Kidney (tissue), 14 donors: Measurements from ENCODE around the gene ZNRF3. TPM values are rescaled to one million over a fixed set of nuclear protein-coding genes. Genes with fewer than 3 reads are reported as not detected.
"Not testable (repeated sequence)": the region's sequence is repeated elsewhere in the genome, so short reads cannot be mapped to it uniquely, and the experiment has no call there.

ENCODE experiments used
- DNase-seq, 5 donors: peaks; one replicate each; pipeline ENCODE4 v3.0.0-alpha.2; 2013 to 2020
- FAIRE-seq: peaks from 2 replicates; lab custom pipeline; 2012; peaks lifted over from hg19 to GRCh38; lab: Jason Lieb, UNC
- H3K27ac ChIP-seq, 2 donors: one replicate each; pipeline ENCODE4 v1.7.0; 2013; ENCODE audit warnings: low read depth in 2 of 2, low read length in 2 of 2, inconsistent platforms in 1 of 2
- H3K27me3 ChIP-seq: one replicate; pipeline ENCODE4 v1.7.1; 2013; ENCODE audit warnings: low read length, inconsistent platforms; ENCODE audit not compliant: control insufficient read depth, insufficient read depth
- H3K36me3 ChIP-seq, 3 donors: one replicate each; pipeline versions ENCODE4 v1.7.0 to v1.7.1; 2013; ENCODE audit warnings: low read length in 3 of 3, control low read depth in 1 of 3, inconsistent platforms in 1 of 3; ENCODE audit not compliant: insufficient read depth in 3 of 3, control insufficient read depth in 2 of 3
- H3K4me1 ChIP-seq, 3 donors: one replicate each; pipeline versions ENCODE4 v1.7.0 to v1.7.1; 2013; ENCODE audit warnings: low read length in 3 of 3, inconsistent platforms in 1 of 3, low read depth in 1 of 3; ENCODE audit not compliant: control insufficient read depth in 2 of 3, insufficient read depth in 2 of 3
- H3K4me3 ChIP-seq, 3 donors: one replicate each; pipeline versions ENCODE4 v1.7.0 to v1.8.1; 2013; ENCODE audit warnings: low read length in 3 of 3, control low read depth in 1 of 3, inconsistent platforms in 1 of 3
- H3K9ac ChIP-seq, 3 donors: one replicate each; pipeline versions ENCODE4 v1.7.0 to v1.7.1; 2013; ENCODE audit warnings: low read length in 3 of 3, control low read depth in 1 of 3, inconsistent platforms in 1 of 3
- H3K9me3 ChIP-seq, 3 donors: one replicate each; pipeline versions ENCODE4 v1.7.0 to v1.7.1; 2013; ENCODE audit warnings: low read length in 3 of 3, control low read depth in 1 of 3, inconsistent platforms in 1 of 3; ENCODE audit not compliant: control insufficient read depth in 2 of 3, insufficient read depth in 1 of 3
- CTCF ChIP-seq: IDR thresholded peaks from 3 replicates; pipeline ENCODE4 v1.5.1; 2012; ENCODE audit warnings: mild to moderate bottlenecking, moderate library complexity, borderline replicate concordance; ENCODE audit not compliant: insufficient read depth; ENCODE audit errors: extremely low read depth
- intact Hi-C: fragments of 100-400 bp; cut with DNase I; formaldehyde crosslinking; loops from one replicate; pipeline ENCODE4 v1.11.1; 2022
- polyA plus RNA-seq: library from polyadenylated mRNA; stranded (reverse); fragments of 350-450 nt; fragmentation: Illumina TruSeq; extraction: RNeasy Lipid Tissue Mini Kit (QIAGEN cat#74804); gene quantifications from one replicate; pipeline ENCODE4 v1.2.3, GENCODE V29; 2014; ENCODE audit warnings: low read depth, low replicate concordance; ENCODE audit not compliant: insufficient read depth
- total RNA-seq: library from RNA; stranded (reverse); fragmentation: NEBNext Ultra II Directional; extraction: Animal tissue kit (Norgen Biotek cat#: 25700); gene quantifications from one replicate; pipeline ENCODE4 v1.2.1, GENCODE V29; 2021
- donor health status: control.
- donor health status: control.
- donor health status: control.
- donor health status: control.
- donor health status: control.
- donor health status: DM: yes; HTN: yes; CAD: no.
- donor health status: Normal renal cell carcinoma (clear cell type).

The ZNRF3 gene
- total and polyA plus RNA-seq, 2 donors from 2014 or later, result 6.8 to 24.4 TPM

- Histone ChIP-seq H3K27ac (no peak overlapping the region), H3K36me3 (peaks cover 0 to 9% (median 1%) of the 10 kb centered on the region in 3 donors), H3K9ac (no peak overlapping the region), H3K4me3 (no peak overlapping the region), H3K4me1 (peaks cover 4 to 14% (median 11%) of the 10 kb centered on the region in 3 donors), H3K9me3 (no peaks in the 10 kb centered on the region), H3K27me3 (no peaks in the 10 kb centered on the region)
- DNase-seq (peak in 1 of 5 donors; percentile 46), FAIRE-seq (no peak)
- intact Hi-C loops, result no loop called here
- no peak for TF ChIP-seq CTCF
Measured at GRCh38 chr22:29039148-29039547, 155.8 kb downstream of the ZNRF3 start.

- DNase-seq, result not testable (repeated sequence)
Measured at GRCh38 chr22:29039684-29040083, 156.3 kb downstream of the ZNRF3 start.

GRCh38 chr22:29040385-29041275 lies 157.3 kb downstream of the ZNRF3 start:
- peaks cover 4 to 7% (median 6%) of the 10 kb centered on the region in 3 donors for H3K4me1 ChIP-seq
- H3K9me3 ChIP-seq, result no peaks in the 10 kb centered on the region
- peaks cover 2 to 13% (median 6%) of the 10 kb centered on the region in 3 donors for H3K36me3 ChIP-seq
- H3K4me3 ChIP-seq, result no peak overlapping the region
- intact Hi-C loops, result loop anchor here (5.0 kb wide), 1 partner anchor 183 kb away; no protein-coding TSS in a partner anchor
- H3K27me3 ChIP-seq, result no peaks in the 10 kb centered on the region
- FAIRE-seq (peak; percentile 66), DNase-seq (peak in 3 of 5 donors; percentile 79 to 90 (median 89))
- H3K9ac ChIP-seq, result no peak overlapping the region
- H3K27ac ChIP-seq, result no peak overlapping the region
- TF ChIP-seq CTCF, result peak; percentile 99

More at GRCh38 chr22:29039684-29040083, 156.3 kb downstream of the ZNRF3 start:
- not testable (repeated sequence) for H3K9me3 ChIP-seq, H3K4me3 ChIP-seq, H3K4me1 ChIP-seq, H3K27ac ChIP-seq, FAIRE-seq, H3K9ac ChIP-seq, H3K27me3 ChIP-seq
- peaks cover 2 to 12% (median 5%) of the 10 kb centered on the region in 3 donors for H3K36me3 ChIP-seq
- intact Hi-C loops, result loop anchor here (5.0 kb wide), 1 partner anchor 182 kb away; no protein-coding TSS in a partner anchor

GRCh38 chr22:29041408-29041807 lies 158.0 kb downstream of the ZNRF3 start:
- H3K9ac ChIP-seq, result no peak overlapping the region
- intact Hi-C loops, result loop anchor here (5.0 kb wide), 1 partner anchor 184 kb away; no protein-coding TSS in a partner anchor
- no peak for DNase-seq
- no peaks in the 10 kb centered on the region for H3K27me3 ChIP-seq
- no peak overlapping the region for H3K27ac ChIP-seq
- TF ChIP-seq CTCF, result no peak
- no peak overlapping the region for H3K4me3 ChIP-seq
- H3K36me3 ChIP-seq, result peaks cover 4 to 20% (median 11%) of the 10 kb centered on the region in 3 donors
- FAIRE-seq, result no peak
- peaks cover 4 to 7% (median 6%) of the 10 kb centered on the region in 3 donors for H3K4me1 ChIP-seq
- no peaks in the 10 kb centered on the region for H3K9me3 ChIP-seq
